T47D (cell line): ENCODE data around the gene LY6G6F.
A peak's percentile ranks its signal among the peaks of the same experiment; 100 is the strongest.

ENCODE experiments used
- DNase-seq, 2 experiments: peaks; one replicate each; pipeline versions ENCODE4 v3.0.0 to v3.0.0-alpha.2; 2011 to 2012; ENCODE audit warnings: low read depth in 1 of 2, low spot score in 1 of 2
- JUND ChIP-seq: IDR thresholded peaks from 2 replicates; pipeline ENCODE4 v1.6.1; 2012; ENCODE audit warnings: low read depth
- in situ Hi-C: cut with HindIII; loops from 2 replicates; pipeline ENCODE4 v1.10.0; 2016; ENCODE audit warnings: low sequenced_read_pairs, low pct_unique_long_range_greater_than_20kb

The LY6G6F gene

DNA sequence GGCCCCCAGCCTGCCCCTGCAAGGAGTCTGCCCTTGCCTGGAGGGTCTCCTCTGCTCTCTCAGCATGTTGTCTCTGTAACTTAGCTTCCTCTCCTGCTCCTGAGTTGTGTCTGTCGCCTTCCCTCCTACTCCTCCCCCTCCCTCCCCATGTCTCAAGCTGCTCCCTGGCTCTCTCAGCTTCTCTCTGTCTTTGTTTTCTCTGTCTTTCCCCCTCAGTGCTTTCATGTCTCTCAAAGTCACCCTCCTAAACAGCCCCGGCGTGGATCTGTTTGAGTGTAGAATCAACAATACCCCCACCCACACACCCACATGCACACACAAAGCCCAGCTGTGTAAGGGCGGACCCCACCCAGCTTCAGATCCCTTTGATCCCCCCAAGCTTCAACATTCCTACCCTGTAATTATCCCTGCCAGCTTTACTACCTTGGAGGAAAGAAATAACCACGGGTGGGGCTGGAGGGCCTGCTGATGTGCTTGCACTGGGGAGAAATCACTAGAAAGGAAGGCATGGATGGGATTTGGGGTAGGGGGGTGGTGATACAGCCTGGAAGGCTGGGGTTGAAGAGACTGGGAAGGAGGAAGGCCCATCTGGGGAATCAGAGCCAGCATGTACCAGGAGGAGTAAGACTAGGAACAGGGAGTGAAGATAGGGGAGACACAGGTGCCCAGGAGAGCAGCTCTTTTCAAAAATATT is 7.5 kb downstream of the LY6G6F start:
- no peak for TF ChIP-seq JUND
- in situ Hi-C loops, result no loop called here
- DNase-seq, result no peak

DNA sequence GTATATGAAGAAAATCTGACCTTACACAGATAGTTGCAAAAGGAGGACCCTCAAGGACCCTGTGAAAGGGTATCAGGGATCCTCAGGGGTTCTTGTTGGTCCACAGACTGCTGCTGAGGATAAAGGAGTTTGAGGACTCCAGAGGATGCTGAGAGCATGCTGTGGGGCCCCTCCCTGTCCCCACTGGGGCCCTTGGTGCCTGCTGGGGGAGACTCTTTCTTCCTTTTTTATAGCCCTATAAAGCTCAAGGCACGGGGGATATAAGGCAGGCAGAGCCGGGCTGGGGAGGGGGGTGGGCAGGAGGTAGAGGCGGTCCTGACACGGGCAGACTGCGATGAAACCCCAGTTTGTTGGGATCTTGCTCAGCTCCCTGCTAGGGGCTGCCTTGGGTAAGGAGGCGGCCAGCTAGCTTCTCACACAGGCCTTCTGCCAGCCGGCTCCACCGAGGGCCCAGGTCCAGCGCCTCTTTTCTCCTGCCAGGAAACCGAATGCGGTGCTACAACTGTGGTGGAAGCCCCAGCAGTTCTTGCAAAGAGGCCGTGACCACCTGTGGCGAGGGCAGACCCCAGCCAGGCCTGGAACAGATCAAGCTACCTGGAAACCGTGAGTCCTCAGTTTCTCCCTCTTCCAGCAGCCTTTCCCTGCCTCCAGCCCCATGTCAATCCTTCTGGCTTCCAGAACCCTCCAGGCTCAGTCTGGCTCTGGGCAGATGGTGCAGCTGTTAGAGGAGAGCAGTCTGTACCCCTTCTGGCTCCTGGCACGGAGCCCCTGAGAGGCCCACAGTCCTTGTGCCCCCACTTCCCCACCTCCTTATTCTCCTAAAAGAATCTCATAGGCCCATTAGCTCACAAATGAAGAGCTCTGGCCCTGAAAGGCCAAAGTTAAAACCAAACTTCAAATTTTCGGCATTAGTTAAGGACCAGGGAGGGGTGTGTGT is 8.6 kb downstream of the LY6G6F start, which contains the start of gene LY6G6D:
LY6G6D (plus strand) TSS at position 327 of the 937 bp plus-strand sequence; CDS start at position 335, 8 bp downstream.
- in situ Hi-C loops, result no loop called here
- no peak for TF ChIP-seq JUND
- DNase-seq, result no peak

DNA sequence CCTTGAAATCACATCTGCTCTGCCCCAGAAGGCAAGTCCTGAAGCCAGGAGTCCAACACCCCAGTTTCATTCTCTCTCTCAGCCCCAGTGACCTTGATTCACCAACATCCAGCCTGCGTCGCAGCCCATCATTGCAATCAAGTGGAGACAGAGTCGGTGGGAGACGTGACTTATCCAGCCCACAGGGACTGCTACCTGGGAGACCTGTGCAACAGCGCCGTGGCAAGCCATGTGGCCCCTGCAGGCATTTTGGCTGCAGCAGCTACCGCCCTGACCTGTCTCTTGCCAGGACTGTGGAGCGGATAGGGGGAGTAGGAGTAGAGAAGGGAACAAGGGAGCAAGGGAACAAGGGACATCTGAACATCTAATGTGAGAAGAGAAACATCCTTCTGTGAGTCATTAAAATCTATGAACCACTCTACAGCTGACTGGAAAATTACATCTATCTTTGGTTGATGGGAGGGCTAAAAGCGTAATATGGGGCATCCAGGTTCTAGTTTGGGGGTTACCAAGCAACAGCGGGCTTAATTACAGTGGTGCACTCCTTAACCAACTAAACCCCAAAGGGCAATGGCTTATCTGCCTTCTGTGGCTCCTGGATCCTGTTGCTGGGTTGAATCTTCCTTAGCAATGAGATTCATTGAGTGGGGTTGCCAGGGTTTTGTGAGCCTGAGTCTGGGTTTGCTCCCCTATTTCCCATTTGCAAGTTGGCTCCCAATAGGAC is 11.0 kb downstream of the LY6G6F start:
- no peak for TF ChIP-seq JUND
- in situ Hi-C loops, result no loop called here
- peak; percentile 62 to 88 for DNase-seq

DNA sequence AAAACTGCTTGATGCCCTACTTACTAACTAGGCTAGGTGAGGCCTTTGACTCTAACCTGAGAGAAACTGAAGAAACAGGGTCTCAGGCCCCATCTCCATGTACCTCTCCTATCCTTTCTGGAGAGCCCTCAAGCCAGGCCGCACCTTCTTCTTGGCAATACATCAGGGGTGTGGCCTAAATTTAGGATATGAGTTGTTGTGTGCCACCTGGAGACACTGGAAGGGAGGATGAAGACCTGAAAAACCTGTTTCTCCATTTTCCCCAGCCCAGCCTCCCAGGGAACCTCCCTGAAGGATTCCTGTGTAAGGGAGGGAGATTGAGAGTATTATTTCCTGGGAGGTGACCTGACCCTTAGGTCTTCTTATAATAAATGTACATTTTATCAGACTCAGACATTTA is 11.6 kb downstream of the LY6G6F start:
- DNase-seq, result peak; percentile 75 to 97
- in situ Hi-C loops, result no loop called here
- TF ChIP-seq JUND, result no peak

- DNase-seq, result no peak
- in situ Hi-C loops, result no loop called here
These were observed 12.3 kb downstream of the LY6G6F start for GRCh38 chr6:31719001-31719400.

GRCh38 chr6:31720196-31720770 is 13.6 kb downstream of the LY6G6F start:
- DNase-seq, result no peak
- no peak for TF ChIP-seq JUND
- in situ Hi-C loops, result no loop called here

More at GRCh38 chr6:31719001-31719400, 12.3 kb downstream of the LY6G6F start:
- no peak for TF ChIP-seq JUND

DNA sequence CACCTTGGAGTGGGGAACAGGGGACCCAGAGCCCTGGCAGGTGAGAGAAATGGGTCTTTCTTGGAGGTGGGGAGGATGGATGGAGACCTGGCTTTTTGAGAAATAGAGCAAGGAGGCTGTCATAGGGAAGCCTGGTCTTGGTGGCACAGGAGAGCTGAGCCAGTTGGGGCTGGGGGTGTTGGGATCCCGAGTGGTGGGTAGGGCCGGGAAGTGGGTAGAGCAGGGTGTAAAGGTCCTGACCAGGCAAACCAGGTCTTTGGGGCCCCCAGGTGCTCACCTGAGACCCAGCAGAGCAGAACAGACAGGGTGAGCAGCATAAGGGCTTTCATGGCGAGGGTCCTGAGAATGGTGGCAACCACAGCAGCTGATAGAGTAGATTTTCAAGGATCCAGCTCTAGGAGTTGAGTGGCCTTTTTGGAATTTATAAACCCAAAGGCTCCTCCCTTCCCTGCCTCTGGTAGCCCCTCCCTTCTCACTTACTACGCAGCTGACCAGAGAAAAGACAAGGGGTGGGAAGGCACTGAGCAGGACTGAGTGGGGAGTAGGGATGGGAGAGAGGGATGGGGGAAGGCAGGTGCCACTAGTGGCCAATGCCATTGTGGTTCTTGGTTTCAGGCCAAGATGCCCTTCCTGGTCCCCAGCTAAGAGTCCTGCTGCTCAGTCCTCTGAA is 14.8 kb downstream of the LY6G6F start, which contains the start of gene LY6G6C:
LY6G6C (minus strand) TSS at position 396 of the 670 bp plus-strand sequence; CDS start at position 329, 67 bp downstream.
- DNase-seq, result no peak
- in situ Hi-C loops, result no loop called here
- TF ChIP-seq JUND, result no peak

DNA sequence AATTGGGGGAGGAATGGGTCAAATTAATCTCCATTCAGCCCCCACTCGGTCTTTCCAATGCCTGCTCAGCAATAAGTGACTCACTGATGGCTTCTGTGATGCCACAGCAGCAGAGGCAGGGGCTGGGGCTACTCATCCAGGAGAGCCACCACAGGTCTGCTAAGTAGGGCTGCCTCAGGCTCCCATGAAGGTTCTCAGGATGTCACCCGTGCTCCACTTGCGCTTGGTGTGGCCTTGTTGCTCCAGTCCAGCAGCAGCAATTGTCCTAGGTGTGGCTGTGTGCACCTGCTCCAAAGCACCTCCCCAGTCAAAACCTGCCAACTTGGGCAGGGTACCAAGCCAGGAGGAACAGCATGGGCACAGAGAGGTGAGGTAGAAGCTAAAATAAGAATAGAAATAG is 15.5 kb downstream of the LY6G6F start:
- no peak for TF ChIP-seq JUND
- DNase-seq, result no peak
- in situ Hi-C loops, result no loop called here

- TF ChIP-seq JUND, result no peak
- no peak for DNase-seq
These were observed 16.7 kb downstream of the LY6G6F start, which contains the start of gene MPIG6B for GRCh38 chr6:31723245-31723979. MPIG6B (plus strand) TSS chr6:31723373; CDS start chr6:31723384, 11 bp downstream.

GRCh38 chr6:31723980-31724691 is 17.5 kb downstream of the LY6G6F start:
- no peak for DNase-seq
- in situ Hi-C loops, result no loop called here
- TF ChIP-seq JUND, result no peak

More at GRCh38 chr6:31723245-31723979, 16.7 kb downstream of the LY6G6F start, which contains the start of gene MPIG6B:
- in situ Hi-C loops, result no loop called here
